ENCODE measurements around the gene OR6A2.

GRCh38 chr11:6841694-6842093 is 42.2 kb upstream of the OR6A2 start:
- TF ChIP-seq, protein P1, sequence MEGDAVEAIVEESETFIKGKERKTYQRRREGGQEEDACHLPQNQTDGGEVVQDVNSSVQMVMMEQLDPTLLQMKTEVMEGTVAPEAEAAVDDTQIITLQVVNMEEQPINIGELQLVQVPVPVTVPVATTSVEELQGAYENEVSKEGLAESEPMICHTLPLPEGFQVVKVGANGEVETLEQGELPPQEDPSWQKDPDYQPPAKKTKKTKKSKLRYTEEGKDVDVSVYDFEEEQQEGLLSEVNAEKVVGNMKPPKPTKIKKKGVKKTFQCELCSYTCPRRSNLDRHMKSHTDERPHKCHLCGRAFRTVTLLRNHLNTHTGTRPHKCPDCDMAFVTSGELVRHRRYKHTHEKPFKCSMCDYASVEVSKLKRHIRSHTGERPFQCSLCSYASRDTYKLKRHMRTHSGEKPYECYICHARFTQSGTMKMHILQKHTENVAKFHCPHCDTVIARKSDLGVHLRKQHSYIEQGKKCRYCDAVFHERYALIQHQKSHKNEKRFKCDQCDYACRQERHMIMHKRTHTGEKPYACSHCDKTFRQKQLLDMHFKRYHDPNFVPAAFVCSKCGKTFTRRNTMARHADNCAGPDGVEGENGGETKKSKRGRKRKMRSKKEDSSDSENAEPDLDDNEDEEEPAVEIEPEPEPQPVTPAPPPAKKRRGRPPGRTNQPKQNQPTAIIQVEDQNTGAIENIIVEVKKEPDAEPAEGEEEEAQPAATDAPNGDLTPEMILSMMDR (IDR thresholded peaks at IDR 0.05): no peak
- TF ChIP-seq POLR2A (IDR thresholded peaks at IDR 0.05) (no peak), POLR2AphosphoS5 (IDR thresholded peaks at IDR 0.05) (no peak), EP300 (IDR thresholded peaks at IDR 0.05) (no peak)
